ENCODE results near the gene CCDC47. TPM values are rescaled to one million over a fixed set of nuclear protein-coding genes. Genes with fewer than 3 reads are reported as not detected.

The CCDC47 gene
- total RNA-seq, 1 experiment from 2014 or later = 70.9 TPM

DNA sequence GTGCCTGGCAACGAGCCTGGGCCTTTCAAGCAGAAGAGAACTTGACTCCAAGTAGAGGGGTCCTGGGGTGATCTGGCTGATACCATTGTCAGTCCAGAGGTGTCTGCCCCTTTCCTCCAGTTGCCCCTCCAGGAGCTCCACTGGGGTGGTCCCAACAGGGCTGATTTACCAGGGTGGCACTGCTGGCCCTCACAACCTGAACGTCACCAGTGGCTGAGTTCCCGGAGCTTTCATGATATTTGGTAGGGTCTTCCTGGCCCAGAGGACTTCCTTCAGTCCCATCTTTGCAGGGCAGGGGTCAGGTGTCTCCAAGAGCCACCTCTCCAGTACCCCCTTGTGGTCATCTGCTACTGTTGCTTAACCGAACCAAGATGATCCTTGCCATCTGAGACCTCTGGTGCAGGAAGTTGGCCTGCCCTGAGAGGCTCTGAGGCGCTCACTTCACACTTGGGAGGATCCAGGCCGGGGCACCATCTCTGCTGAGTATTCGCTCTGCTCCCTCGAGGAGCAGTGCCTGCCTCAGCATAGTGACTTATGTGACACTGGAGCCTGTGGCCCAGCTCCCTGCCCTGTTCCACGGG, 76.9 kb downstream of the CCDC47 start (continued):
- no peak for TF ChIP-seq SMAD4 (CRISPR knock-in tag; IDR thresholded peaks at IDR 0.05)
- TF ChIP-seq, protein P1, sequence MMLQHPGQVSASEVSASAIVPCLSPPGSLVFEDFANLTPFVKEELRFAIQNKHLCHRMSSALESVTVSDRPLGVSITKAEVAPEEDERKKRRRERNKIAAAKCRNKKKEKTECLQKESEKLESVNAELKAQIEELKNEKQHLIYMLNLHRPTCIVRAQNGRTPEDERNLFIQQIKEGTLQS (CRISPR knock-in tag; conservative IDR thresholded peaks at IDR 0.05) = no peak
- no peak for TF ChIP-seq FOXP1 (CRISPR knock-in tag; IDR thresholded peaks at IDR 0.05; ENCODE audit: borderline replicate concordance)
- TF ChIP-seq, protein P2, sequence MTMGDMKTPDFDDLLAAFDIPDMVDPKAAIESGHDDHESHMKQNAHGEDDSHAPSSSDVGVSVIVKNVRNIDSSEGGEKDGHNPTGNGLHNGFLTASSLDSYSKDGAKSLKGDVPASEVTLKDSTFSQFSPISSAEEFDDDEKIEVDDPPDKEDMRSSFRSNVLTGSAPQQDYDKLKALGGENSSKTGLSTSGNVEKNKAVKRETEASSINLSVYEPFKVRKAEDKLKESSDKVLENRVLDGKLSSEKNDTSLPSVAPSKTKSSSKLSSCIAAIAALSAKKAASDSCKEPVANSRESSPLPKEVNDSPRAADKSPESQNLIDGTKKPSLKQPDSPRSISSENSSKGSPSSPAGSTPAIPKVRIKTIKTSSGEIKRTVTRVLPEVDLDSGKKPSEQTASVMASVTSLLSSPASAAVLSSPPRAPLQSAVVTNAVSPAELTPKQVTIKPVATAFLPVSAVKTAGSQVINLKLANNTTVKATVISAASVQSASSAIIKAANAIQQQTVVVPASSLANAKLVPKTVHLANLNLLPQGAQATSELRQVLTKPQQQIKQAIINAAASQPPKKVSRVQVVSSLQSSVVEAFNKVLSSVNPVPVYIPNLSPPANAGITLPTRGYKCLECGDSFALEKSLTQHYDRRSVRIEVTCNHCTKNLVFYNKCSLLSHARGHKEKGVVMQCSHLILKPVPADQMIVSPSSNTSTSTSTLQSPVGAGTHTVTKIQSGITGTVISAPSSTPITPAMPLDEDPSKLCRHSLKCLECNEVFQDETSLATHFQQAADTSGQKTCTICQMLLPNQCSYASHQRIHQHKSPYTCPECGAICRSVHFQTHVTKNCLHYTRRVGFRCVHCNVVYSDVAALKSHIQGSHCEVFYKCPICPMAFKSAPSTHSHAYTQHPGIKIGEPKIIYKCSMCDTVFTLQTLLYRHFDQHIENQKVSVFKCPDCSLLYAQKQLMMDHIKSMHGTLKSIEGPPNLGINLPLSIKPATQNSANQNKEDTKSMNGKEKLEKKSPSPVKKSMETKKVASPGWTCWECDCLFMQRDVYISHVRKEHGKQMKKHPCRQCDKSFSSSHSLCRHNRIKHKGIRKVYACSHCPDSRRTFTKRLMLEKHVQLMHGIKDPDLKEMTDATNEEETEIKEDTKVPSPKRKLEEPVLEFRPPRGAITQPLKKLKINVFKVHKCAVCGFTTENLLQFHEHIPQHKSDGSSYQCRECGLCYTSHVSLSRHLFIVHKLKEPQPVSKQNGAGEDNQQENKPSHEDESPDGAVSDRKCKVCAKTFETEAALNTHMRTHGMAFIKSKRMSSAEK (CRISPR knock-in tag; IDR thresholded peaks at IDR 0.05; ENCODE audit: borderline replicate concordance) = no peak

GRCh38 chr17:63695889-63696288, 77.5 kb downstream of the CCDC47 start:
- TF ChIP-seq ZNF416 (CRISPR knock-in tag; IDR thresholded peaks at IDR 0.05) (no peak), FOXK1 (CRISPR knock-in tag; IDR thresholded peaks at IDR 0.05) (no peak), ESRRA (CRISPR knock-in tag; IDR thresholded peaks at IDR 0.05; ENCODE audit: borderline replicate concordance) (no peak), SP1 (CRISPR knock-in tag; conservative IDR thresholded peaks at IDR 0.05) (no peak), FOXJ3 (CRISPR knock-in tag; IDR thresholded peaks at IDR 0.05; ENCODE audit: borderline replicate concordance) (no peak), ERG (CRISPR knock-in tag; IDR thresholded peaks at IDR 0.05) (no peak), CTCF (IDR thresholded peaks at IDR 0.05) (no peak)
- TF ChIP-seq, protein P3, sequence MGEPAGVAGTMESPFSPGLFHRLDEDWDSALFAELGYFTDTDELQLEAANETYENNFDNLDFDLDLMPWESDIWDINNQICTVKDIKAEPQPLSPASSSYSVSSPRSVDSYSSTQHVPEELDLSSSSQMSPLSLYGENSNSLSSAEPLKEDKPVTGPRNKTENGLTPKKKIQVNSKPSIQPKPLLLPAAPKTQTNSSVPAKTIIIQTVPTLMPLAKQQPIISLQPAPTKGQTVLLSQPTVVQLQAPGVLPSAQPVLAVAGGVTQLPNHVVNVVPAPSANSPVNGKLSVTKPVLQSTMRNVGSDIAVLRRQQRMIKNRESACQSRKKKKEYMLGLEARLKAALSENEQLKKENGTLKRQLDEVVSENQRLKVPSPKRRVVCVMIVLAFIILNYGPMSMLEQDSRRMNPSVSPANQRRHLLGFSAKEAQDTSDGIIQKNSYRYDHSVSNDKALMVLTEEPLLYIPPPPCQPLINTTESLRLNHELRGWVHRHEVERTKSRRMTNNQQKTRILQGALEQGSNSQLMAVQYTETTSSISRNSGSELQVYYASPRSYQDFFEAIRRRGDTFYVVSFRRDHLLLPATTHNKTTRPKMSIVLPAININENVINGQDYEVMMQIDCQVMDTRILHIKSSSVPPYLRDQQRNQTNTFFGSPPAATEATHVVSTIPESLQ (CRISPR knock-in tag; IDR thresholded peaks at IDR 0.05) = no peak
- Mint-ChIP-seq H3K27ac (0 out of 2 replicates have a peak overlapping the region, but pooled peaks have one; percentile 63), H3K36me3 (peaks cover 7% of the 10 kb centered on the region; the same call in 1 of the 2 replicates), H3K4me1 (peaks cover 33% of the 10 kb centered on the region), H3K4me3 (no peak overlapping the region), H3K9me3 (no peaks in the 10 kb centered on the region), H3K27me3 (ENCODE audit: low read depth) (no peaks in the 10 kb centered on the region)
- ChIA-PET POLR2A (no interaction called here), CTCF (interaction anchor here (0.6 to 2.6 kb wide), 13 partner anchors 8 to 271 kb away, joined by 3 to 19 read pairs (median 5); partner anchors contain the start of gene MAP3K3)
- ATAC-seq (no peak), DNase-seq (ENCODE audit: low spot score) (no peak)

Other genes with a start within 250 kb of the CCDC47 start
- gene DCAF7, start 223.1 kb downstream of the CCDC47 start, total RNA-seq (2021) = 91.5 to 99.8 TPM (median 97.8 TPM) in 3 replicates
- gene TACO1, start 172.7 kb downstream of the CCDC47 start, total RNA-seq (2021) = 22.8 to 26.9 TPM (median 24.1 TPM) in 3 replicates
- 21.8 to 25.7 TPM (median 22.5 TPM) in 3 replicates for gene MAP3K3, start 151.2 kb downstream of the CCDC47 start, total RNA-seq (2021)
- gene LIMD2, start 73.5 kb downstream of the CCDC47 start, total RNA-seq (2021) = 83.4 to 91.8 TPM (median 88.4 TPM) in 3 replicates
- gene STRADA, start 31.8 kb downstream of the CCDC47 start, total RNA-seq (2021) = 36.6 to 43.1 TPM (median 41.2 TPM) in 3 replicates
- gene DDX42, start 573 bp upstream of the CCDC47 start, total RNA-seq (2021) = 102 to 128 TPM (median 106 TPM) in 3 replicates
- 135 to 152 TPM (median 149 TPM) in 3 replicates for gene PSMC5, start 53.8 kb upstream of the CCDC47 start, total RNA-seq (2021)
- gene FTSJ3, start 54.1 kb upstream of the CCDC47 start, total RNA-seq (2021) = 47.7 to 62.1 TPM (median 52.0 TPM) in 3 replicates
- gene SMARCD2, start 69.1 kb upstream of the CCDC47 start, total RNA-seq (2021) = 80.1 to 106 TPM (median 86.7 TPM) in 3 replicates
- not detected in 3 replicates for gene CSH2, start 100.1 kb upstream of the CCDC47 start, total RNA-seq (2021)
- 0.35 to 1.3 TPM (median 0.60 TPM) in 3 replicates for gene GH2, start 108.3 kb upstream of the CCDC47 start, total RNA-seq (2021)
- not detected in 3 replicates for gene CSH1, start 123.0 kb upstream of the CCDC47 start, total RNA-seq (2021)
- not detected in 3 replicates for gene CSHL1, start 137.7 kb upstream of the CCDC47 start, total RNA-seq (2021)
- gene GH1, start 145.2 kb upstream of the CCDC47 start, total RNA-seq (2021) = not detected in 3 replicates
- gene CD79B, start 158.7 kb upstream of the CCDC47 start, total RNA-seq (2021) = 3.0 to 3.5 TPM (median 3.2 TPM) in 3 replicates
- gene SCN4A, start 199.3 kb upstream of the CCDC47 start, total RNA-seq (2021) = 5.2 to 5.8 TPM (median 5.5 TPM) in 3 replicates
- gene PRR29, start 224.8 kb upstream of the CCDC47 start, total RNA-seq (2021) = 0.64 to 1.1 TPM (median 0.85 TPM) in 3 replicates
- 0.33 to 0.57 TPM (median 0.44 TPM) in 3 replicates for gene ICAM2, start 247.0 kb upstream of the CCDC47 start, total RNA-seq (2021)